Adipose tissue (tissue), 3 donors: ENCODE measurements around the gene SLC46A3. TPM values are rescaled to one million over a fixed set of nuclear protein-coding genes. Genes with fewer than 3 reads are reported as not detected.
"Not testable (repeated sequence)": the region's sequence is repeated elsewhere in the genome, so short reads cannot be mapped to it uniquely, and the experiment has no call there.

Experiments
- H3K27ac ChIP-seq: one replicate; pipeline ENCODE4 v1.5.1; 2013; ENCODE audit warnings: low read depth, low read length
- WGBS, 3 donors: extraction: QIAGEN DNeasy Blood & Tissue Kit; methylation state at CpG; one replicate each; pipeline ENCODE4 v1.1.7; 2013; 5-methylcytosine and 5-hydroxymethylcytosine counted together
- polyA plus RNA-seq, 3 donors: library from polyadenylated mRNA; stranded (reverse); fragments of 200-250 nt; gene quantifications; one replicate each; pipeline ENCODE4 v1.2.3, GENCODE V29; 2013
- donor health status: healthy with polysubstance abuse.
- donor health status: Bipolar disorder and iron deficiency.
- donor health status: healthy.

The SLC46A3 gene
- polyA plus RNA-seq, 3 donors, result 3.0 to 7.9 (median 4.4) TPM

DNA sequence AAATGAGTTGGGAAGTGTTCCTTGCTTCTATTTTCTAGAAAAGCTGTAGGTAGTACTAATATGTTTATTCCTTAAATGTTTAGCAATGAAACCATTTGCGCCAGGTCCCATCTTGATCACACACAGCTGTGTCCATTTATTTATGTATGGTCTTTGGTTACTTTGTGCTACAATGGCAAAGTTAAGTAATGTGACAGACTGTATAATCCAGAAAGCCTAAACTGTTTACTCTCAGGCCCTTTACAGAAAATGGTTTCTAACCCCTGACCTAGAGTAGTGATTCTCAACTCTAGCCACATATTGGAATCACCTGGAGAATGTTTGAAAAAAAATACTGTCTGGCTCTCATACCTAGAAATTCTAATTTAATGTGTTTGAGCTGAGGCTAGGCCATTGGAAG, 21.3 kb downstream of the SLC46A3 start:
- WGBS, 3 donors, result 84 to 91% (median 87%) methylated on average over 1 of the region's 1 CpG

DNA sequence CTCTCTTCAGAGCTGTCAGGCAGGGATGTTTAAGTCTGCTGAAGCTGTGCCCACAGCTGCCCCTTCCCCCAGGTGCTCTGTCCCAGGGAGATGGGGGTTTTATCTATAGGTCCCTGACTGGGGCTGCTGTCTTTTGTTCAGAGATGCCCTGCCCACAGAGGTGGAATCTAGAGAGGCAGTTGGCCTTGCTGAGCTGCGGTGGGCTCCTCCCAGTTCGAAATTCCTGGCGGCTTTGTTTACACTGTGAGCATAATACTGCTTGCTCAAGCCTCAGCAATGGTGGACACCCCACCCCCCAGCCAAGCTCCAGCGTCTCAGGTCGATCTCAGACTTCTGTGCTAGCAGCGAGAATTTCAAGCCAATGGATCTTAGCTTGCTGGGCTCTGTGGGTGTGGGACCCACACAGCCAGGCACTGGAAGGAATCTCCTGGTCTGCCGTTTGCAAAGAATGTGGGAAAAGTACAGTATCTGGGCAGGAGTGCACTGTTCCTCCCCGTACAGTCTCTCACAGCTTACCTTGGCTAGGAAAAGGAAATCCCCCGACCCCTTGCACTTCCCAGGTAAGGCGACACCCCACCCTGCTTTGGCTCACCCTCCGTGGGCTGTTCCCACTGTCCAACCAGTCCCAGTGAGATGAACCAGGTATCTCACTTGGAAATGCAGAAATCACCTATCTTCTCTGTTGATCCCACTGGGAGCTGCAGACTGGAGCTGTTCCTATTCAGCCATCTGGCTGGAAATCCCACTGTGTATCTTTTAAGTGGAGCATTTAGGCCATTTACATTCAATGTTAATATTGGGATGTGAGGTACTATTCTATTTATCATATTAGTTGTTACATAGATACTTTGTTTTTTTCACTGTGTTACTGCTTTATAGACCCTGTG, 24.9 kb downstream of the SLC46A3 start:
- H3K27ac ChIP-seq, result not testable (repeated sequence)
- 23 to 59% (median 56%) methylated on average over 11 of the region's 11 CpGs for WGBS, 3 donors

More for the DNA sequence above, 21.3 kb downstream of the SLC46A3 start:
- no peak overlapping the region for H3K27ac ChIP-seq

DNA sequence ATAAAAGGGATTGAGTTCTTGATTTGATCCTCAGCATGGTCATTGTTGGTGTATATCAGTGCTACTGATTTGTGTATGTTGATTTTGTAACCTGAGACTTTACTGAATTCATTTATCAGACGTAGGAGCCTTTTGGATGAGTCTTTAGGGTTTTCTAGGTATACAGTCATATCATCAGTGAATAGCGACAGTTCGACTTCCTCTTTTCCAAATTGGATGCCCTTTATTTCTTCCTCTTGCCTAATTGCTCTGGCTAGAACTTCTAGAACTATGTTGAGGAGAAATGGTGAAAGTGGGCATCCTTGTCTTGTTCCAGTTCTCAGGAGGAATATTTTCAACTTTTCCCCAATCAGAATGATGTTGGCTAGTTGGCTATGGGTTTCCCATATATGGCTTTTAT, 32.9 kb downstream of the SLC46A3 start:
- H3K27ac ChIP-seq, result no peak overlapping the region
- 60 to 79% (median 70%) methylated on average over 3 of the region's 3 CpGs for WGBS, 3 donors

DNA sequence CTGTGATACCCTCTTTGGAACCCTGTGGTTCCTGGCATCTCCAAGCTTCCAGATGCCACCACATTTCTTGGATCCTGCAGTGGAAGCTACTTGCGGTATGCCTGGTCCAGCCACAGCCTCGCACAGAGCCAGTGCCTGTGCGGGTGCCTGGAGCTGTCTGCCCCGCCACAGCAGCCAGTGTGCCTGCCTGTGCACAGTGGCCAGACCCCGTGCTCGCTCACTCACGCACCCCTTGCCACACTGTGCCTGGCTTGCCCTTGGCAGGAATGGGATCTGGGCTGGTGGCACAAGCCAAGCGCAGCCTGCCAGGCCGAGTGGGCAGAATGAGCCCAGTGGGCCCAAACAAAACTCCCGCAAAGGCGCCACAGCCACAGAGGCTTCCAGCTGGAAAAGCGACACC, 33.7 kb downstream of the SLC46A3 start:
- WGBS, 3 donors, result 86 to 95% (median 94%) methylated on average over 12 of the region's 12 CpGs
- H3K27ac ChIP-seq, result no peak overlapping the region

DNA sequence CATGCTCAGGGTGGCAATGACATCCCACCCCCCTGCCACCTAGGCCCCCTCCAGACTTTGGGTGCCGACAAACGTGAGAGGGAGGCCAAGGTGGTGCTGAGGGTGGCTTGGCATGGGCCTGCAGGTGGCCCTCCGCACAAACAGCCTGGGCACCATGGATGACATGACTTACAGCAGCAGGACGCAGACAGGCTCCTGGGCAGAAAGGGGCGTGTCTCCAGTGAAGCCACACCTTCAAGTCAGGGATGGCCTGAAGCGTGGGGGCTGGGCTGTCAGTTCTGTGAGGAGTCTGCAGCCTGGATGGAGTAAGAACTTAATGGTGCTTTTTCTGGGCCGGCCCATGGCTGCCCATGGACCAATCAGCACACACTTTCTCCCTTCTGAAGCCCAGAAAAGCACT, 34.5 kb downstream of the SLC46A3 start:
- 39 to 65% (median 62%) methylated on average over 7 of the region's 7 CpGs for WGBS, 3 donors

DNA sequence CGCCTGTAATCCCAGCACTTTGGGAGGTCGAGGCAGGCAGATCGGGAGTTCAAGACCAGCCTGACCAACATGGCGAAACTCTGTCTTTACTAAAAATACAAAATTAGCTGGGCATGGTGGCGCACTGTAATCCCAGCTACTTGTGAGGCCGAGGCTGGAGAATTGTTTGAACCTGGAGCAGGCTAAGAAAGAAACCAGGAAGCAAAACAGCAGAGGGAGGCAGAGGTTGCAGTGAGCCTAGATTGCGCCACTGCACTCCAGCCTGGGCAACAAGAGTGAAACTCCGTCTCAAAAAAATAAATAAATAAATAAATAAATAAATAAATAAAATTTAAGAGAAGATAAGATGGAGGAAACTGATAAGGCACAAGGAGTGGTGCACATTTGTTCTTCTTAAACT, 35.6 kb downstream of the SLC46A3 start:
- not testable (repeated sequence) for H3K27ac ChIP-seq
- WGBS, 3 donors, result 81 to 87% (median 86%) methylated on average over 8 of the region's 8 CpGs

More for the DNA sequence above, 34.5 kb downstream of the SLC46A3 start:
- no peak overlapping the region for H3K27ac ChIP-seq

DNA sequence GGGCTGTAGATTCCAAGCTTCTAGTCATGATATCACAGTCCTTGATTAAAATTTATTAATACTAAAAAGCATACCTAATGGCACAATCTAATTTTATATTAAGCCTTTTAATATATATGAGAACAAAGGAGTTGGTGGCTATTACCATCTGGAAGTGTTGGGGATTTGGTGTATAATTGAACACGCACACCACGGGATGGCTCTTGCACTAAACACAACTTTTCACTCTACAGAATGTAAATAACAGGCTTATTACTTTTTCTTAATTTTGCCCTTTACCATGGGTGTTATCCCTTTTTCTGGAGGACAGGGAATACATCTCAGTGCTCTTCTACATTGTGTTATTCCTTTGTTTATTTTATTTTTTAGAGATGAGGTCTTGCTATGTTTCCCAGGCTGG, 38.2 kb downstream of the SLC46A3 start:
- H3K27ac ChIP-seq, result no peak overlapping the region
- 94 to 96% (median 95%) methylated on average over 2 of the region's 2 CpGs for WGBS, 3 donors

DNA sequence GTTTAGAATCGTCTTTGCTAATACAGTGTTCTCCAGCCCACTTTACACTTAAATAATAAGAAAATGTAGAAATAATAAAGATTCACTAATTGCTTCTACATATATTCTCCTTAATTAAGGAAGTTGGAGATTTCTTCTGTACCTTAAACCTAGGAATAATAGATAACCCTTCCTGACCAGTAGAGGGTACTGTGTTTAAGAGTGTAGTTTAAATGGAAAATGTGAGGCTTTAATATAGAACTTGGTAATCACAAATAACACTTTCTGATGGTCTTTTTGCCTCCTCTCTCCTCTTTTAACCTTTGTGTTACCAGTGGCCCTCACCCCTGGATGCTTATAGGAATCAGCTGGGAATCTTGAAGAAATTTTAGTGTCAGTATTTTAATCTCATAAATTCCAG, 39.1 kb downstream of the SLC46A3 start:
- H3K27ac ChIP-seq, result no peak overlapping the region
- 78 to 93% (median 84%) methylated on average over 1 of the region's 1 CpG for WGBS, 3 donors

DNA sequence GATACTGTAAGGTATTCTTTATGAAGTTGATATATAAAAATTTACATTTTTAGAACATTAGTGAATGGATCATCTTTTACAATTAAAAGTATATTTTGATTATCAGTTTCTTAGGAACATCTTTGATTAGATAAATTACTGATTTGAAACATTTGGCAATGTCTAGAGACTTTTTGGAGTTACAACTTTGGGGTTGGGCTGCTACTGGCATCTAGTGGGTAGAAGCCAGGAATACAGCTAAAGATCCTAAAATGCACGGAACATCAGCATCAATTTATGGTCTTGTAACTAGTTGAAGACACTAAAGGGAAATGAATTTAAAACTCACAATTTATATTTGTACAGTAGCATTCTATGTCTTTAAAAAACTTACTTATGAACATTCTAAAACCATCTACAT, 40.0 kb downstream of the SLC46A3 start:
- WGBS, 3 donors, result 82 to 89% (median 84%) methylated on average over 1 of the region's 1 CpG
- H3K27ac ChIP-seq, result no peak overlapping the region

DNA sequence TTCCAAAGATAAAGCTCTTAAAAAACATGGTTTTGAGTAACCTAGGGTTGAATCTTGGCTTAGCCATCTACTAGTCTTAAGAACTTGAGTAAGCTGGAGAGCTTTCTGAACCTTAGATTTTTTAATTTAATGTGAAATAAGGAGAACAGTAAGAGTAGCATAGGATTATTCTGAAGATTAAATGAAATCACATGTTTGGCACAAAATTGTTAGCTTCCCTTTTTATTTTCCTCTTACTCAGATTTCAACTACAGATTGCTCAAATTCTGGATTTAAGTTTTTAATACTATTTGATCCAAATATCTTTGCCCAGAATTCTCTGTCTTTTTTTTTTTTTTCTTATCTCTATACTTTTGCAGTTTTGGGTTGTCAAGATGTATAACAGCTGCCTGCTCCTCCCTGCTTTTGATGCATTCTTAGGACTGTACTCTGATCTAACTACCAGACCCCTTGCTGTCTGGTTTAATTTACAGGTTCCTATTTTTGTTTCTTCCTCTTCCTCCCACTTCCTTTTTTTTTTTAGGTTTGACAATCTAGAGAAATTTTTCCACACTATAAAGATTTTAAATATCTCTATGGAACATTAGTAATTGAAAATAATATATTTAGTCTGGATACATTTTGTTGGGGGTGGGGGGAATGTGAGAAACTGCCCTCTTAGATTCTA, 47.5 kb downstream of the SLC46A3 start:
- H3K27ac ChIP-seq, result no peak overlapping the region

DNA sequence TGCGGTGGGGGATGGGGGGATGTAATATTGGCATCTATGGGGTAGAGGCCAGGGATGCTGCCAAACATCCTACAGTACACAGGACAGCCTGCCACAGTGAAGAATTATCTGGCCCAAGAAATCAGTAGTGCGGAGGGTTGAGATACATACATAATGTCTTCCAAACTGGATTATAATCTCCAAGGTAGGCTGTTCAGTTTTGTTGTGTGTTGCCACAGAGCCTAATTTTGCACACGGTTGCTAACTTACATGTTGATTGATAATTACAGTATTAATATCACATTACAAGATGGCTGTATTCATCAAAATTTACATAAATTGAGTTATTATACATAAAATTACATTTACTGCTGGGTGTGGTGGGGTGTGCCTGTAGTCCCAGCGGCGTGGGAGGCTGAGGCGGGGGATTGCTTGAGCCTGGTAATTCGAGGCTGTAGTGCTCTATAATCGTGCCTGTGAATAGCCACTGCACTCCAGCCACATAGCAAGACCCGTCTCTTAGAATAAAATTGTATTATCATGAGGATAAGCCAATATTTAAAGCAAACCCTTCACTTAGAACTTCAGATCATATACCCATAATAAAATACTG, 51.8 kb downstream of the SLC46A3 start:
- no peak overlapping the region for H3K27ac ChIP-seq
- 87 to 94% (median 92%) methylated on average over 9 of the region's 9 CpGs for WGBS, 3 donors

DNA sequence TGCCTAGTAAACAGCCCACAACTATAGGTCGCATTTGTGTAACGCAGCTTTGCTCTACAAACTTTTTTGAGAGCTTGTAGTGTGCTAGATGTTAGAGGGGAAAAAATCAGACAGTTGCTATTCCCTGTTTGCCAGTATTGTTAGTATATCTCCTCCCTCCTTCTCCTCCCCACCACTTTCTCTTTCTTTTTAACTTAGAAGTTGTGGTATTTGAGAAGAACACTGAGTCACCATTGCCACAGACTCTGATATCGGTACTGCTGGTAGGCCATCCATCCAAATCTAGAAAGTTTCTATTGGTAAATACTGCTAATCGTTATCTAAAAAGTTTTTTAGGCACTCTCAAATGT, 59.2 kb downstream of the SLC46A3 start:
- WGBS, 3 donors, result 7 to 9% (median 9%) methylated on average over 4 of the region's 4 CpGs

DNA sequence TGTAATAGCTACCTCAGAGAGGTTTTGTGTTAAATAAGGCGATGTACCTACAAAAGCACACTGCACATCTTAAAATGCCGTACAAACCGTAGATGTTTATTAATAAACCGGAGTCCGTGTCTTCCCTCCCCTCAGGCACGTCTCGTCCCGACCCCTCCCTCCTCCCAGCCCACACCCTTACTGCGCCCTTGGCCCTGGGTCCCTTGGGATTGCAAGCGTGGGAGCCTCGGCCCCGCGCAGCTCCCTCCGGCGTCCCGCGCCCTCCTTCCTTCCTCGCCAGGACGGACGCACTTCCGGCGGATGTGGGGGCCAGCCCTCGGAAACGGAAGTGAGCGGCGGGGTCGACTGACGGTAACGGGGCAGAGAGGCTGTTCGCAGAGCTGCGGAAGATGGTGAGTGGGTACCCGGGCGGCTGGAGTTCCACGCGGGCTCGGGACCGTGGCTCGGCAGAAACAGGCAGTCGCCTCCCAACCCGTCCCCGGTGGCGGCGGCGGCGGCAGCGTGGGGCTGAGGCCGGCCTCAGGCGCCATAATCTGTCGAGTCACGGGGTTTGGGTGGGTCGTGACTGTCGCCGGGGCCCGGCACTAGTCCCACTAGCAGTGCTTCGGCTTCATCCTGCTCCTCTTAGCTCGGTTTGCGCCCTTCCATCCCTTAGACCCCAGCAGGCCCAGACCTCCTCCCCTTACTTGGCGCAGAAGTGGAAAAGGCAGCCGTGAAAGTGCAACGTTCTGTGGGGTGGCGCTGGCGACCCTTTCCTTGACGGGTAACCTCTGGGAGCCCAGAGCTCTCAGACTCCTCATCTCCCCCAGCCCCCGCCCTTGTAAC, 59.8 kb downstream of the SLC46A3 start, which contains the start of gene POMP:
Gene POMP (plus strand): TSS at position 335 of the 825 bp plus-strand sequence. CDS start 55 bp downstream, at position 390.
- H3K27ac ChIP-seq, result peak within 1 kb of the TSS; percentile 32
- WGBS, 3 donors, result 0% methylated on average over 62 to 64 of the region's 64 CpGs

More for the DNA sequence above, 59.2 kb downstream of the SLC46A3 start:
- peak overlapping the region; percentile 30 for H3K27ac ChIP-seq

DNA sequence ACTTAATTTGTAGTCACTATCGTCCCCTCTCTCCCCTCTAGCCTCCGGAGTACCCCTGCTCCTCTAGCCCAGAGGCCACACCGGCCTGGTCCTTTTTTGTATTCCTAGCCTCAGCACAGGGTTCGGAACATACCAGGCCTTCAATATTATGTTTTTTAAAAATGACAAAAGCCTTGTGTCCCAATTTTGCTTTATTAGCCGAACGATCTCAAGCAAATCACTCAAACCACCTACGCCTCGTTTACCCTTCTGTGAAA, 60.3 kb downstream of the SLC46A3 start:
- 1 to 2% (median 1%) methylated on average over 8 of the region's 8 CpGs for WGBS, 3 donors
- H3K27ac ChIP-seq, result peak overlapping the region; percentile 32

DNA sequence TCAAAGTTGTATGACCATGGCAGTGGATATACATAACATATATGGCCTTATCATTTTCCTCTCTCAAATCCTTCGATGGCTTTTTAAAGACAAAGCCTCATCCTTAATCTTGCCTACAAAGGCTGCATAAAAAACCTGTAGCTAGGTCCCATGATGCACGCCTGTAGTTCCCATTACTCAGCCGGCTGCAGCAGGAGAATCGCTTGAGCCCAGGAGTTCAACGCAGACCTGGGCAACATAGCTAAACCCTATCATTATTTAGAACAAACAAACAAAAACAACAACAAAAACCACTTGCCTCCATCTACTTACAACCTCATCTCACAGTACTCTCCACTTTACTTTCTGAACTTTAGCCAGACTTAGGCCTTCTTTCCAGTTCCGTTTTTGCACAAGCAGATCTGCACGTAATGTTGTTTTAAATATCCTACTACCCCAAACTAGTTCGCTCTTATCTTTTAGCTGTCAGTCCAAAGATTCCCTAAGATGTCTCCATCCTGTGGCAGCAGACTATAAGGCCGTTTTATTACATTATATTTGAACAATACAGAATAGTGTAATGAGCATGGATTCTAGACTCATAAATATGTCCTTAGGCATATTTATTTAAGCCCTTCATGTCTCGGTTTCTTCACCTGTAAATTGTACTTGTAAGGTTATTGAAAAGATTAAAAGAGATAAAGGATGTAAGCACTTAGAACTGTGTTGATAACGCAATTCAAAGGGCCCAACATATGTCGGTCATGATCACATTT, 60.8 kb downstream of the SLC46A3 start:
- peak overlapping the region; percentile 32 for H3K27ac ChIP-seq
- 27 to 33% (median 28%) methylated on average over 12 of the region's 12 CpGs for WGBS, 3 donors

DNA sequence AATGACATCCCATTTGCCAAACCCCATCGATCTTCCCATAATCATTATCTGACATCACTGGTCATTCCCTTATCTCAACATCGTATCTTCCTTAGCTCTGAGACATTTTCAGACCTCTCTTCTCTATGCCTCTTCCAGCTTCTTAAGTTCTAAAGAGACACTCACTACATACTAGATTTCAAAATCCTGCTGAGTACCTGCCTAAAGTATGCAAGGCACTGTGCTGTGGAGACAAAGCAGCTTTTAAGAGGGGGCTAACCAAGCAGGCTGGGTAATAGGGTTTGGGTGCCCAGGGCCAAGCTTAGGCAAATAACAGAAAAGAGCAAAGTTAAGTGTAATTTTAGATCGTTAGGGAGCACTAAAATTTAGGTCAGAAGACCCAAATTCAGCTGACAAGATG, 63.2 kb downstream of the SLC46A3 start:
- WGBS, 3 donors, result 47 to 86% (median 79%) methylated on average over 3 of the region's 3 CpGs
- no peak overlapping the region for H3K27ac ChIP-seq

DNA sequence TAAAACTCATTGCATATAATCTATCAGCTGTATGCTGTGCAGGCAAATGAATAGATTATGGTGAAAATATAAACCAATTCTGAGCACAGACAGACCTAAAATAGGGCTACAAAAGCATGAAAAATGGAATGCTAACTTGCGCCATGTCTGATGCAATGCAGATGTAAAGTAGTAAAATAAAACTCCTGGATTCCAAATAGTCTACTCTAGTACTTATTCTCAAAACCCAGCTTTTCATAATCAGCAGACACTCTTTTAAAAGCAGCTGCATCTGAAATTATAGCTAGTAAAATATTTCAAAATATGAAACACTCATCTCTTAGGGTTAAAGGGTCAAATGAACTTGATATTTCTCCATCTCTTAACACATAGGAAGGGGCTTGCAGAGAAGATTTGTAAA, 64.5 kb downstream of the SLC46A3 start:
- no peak overlapping the region for H3K27ac ChIP-seq
- 88 to 100% (median 94%) methylated on average over 1 of the region's 1 CpG for WGBS, 3 donors

DNA sequence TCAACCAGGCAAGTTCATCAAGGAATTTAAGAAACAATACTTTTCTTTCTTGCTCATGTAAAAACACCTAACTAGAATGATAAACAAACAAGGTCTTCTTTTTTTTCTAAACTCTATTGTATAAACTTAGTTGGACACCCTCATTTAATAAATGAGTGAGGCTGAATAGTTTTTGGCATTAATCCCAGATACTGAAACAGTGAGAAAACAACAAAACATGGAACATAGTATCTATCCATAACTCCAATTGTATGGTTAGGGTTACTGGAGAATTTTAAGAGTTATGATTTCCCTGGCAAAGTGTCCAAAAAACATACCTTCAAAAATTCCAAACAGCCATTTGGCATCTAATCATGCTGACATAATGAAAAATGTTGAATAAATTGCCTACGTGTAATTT, 65.7 kb downstream of the SLC46A3 start:
- H3K27ac ChIP-seq, result no peak overlapping the region
- WGBS, 3 donors, result 42 to 51% (median 49%) methylated on average over 1 of the region's 1 CpG
